ENCODE results near the gene PDGFD.

The PDGFD gene

DNA sequence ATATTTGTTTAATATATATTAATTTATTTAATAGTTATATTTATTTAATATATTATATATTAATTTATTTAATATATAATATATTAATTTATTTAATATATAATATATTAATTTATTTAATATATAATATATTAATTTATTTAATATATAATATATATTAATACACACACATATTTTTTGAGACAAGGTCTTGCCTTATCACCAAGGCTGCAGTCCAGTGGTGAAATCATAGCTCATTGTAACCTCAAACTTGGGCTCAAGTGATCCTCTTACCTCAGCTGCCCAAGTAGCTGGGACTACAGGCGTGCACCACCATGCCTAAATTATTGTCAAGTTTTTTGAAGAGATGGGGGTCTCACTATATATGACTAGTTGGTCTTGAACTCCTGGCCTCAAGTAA, 178.9 kb downstream of the PDGFD start:
- in situ Hi-C loops (cut with MboI; ENCODE audit: low pct_unique_long_range_greater_than_20kb, low sequenced_read_pairs), result no loop called here
- peak; percentile 4 for DNase-seq

DNA sequence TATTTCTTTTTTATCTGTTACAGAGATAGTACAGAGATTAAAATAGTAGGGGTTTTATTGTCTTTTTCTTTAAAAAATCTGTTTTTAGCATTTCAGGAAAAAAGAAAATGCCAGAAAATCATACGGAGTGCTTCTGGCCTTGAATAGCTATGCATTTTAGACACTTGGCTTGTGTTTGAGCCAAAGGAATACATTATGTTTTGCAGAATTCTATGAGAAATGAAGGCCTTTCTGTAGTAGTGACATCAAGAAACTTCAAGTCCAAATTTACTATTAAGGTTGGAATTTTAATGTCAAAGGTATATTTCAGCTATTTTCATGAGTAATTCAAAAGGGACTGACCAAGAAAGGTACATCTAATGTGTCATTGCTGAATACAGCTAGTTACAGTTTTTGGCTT, 183.8 kb downstream of the PDGFD start:
- no peak for DNase-seq
- in situ Hi-C loops (cut with MboI; ENCODE audit: low pct_unique_long_range_greater_than_20kb, low sequenced_read_pairs), result no loop called here

DNA sequence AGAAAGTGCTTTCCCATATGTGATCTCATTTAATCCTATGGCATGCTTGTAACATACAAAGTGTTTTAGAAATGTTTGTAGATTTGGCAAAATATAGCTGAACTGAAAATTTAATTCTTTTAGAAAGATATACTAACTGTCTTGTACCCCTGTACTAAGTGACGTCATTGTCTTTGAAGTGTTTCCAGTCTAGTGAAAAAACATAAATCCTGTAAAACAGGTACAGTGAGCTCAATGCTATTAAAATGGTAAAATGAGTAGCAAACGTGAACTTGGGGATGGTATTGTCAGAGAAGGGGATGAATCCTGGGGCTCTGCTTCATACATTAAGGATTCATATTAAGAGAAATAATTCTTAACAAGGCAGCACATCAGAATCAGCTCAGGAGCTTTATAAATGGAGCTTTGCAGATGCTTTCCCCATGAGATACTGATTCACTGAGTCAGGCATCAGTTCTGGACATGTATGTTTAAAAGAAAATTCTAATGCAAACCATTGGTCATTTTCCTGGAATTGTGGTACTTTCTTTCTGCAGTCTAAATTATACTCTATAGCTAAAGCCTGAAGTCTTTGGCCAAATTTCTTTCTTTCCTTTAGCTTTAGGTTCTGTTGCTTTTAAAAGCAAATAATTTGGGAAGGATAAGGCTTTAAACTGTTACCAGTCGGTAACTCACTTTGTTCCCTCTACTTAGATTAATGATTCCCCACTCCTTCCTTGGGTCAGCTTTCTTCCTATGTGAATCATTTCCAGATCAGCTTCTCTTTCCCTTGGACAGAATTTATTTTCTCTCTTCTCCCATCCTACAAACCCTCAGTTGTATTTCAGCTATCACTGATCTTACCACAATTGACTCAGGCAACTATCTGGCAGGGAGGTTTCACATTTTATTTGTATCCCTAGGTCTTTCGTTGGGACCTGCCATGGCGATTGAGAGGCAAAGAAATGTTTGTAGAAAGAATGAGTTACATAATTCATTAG, 185.0 kb downstream of the PDGFD start:
- in situ Hi-C loops (cut with MboI; ENCODE audit: low pct_unique_long_range_greater_than_20kb, low sequenced_read_pairs), result no loop called here
- DNase-seq, result no peak

DNA sequence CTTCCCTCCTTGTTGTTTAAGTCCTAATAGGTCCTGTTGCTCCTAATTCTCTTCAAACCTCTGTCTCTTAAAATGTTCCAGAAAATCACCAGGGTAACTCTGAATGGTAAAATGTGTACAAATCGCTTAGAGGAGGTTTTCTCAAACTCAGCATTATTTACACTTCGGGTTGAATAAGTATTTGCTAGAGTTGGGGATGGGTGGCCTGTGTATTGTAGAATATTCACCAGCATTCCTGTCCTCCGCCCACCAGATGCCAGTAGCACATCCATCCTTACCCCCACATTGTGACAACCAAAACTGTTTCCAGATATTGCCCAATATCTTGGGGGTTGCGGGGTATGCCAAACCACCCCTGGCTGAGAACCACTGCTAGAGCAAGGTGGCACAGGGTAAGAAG, 191.9 kb downstream of the PDGFD start:
- in situ Hi-C loops (cut with MboI; ENCODE audit: low pct_unique_long_range_greater_than_20kb, low sequenced_read_pairs), result no loop called here
- no peak for DNase-seq

DNA sequence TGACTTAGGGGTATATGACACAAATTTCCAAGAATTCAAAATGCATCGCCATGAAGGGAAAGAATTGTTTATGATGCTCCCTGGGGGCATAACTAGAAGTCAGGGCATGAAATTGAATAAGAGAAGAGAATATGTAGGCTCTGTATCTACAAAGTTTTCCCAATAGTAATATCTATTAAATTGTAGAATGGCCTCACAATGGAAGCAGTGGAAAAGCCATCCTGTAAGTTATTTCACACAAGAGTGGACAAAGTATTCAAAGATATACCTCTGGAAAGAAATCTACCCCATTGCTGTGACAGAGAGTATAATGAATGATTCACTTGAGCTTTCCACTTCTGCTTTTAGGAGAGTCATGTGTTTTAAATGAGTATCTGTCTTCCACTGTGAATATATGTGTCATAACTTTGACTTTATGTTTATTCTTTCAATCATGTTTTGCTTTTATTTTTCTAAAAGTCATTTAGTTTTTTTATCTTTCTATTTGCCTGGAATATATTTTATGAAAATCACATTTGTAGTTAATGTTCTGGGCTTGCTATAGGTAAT, 193.2 kb downstream of the PDGFD start:
- no peak for DNase-seq
- in situ Hi-C loops (cut with MboI; ENCODE audit: low pct_unique_long_range_greater_than_20kb, low sequenced_read_pairs), result no loop called here

DNA sequence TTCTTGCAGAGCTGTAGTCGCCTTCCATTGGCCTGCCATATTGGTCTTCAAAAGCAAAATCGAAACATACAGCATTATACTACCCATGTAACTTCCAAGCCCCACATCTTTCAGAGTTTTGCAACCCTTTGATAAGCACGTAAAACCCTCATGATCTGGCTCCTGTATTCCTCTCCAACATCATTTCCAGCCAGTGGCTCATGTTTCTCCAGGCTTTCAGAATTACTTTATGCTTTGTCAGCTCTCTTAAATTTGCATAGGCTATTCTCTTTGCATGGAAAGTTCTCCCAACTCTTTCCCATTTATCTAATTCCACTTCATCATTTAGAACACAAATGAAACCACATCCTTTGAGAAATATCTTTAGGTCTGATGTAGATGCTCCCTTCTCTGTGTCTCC, 195.3 kb downstream of the PDGFD start:
- in situ Hi-C loops (cut with MboI; ENCODE audit: low pct_unique_long_range_greater_than_20kb, low sequenced_read_pairs), result no loop called here
- DNase-seq, result no peak

DNA sequence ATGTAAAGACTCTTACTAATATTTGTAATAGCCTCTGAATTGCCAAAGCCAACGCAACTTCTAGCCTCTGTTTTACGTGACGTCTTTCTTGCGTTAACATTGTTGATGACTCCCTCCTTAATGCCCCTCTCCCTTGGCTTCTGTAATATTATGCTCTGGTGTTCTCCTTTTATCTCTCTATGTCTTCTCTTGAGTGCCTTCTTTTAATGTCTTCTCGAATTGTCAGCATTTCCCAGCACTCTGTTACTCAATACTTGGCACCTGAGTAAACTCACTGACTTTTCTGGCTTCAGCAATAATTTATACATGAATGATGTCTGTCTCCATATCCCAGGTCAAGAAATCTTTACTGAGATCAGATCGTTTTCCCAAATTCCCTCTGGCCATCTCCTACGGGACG, 196.0 kb downstream of the PDGFD start:
- in situ Hi-C loops (cut with MboI; ENCODE audit: low pct_unique_long_range_greater_than_20kb, low sequenced_read_pairs), result no loop called here
- DNase-seq, result no peak

DNA sequence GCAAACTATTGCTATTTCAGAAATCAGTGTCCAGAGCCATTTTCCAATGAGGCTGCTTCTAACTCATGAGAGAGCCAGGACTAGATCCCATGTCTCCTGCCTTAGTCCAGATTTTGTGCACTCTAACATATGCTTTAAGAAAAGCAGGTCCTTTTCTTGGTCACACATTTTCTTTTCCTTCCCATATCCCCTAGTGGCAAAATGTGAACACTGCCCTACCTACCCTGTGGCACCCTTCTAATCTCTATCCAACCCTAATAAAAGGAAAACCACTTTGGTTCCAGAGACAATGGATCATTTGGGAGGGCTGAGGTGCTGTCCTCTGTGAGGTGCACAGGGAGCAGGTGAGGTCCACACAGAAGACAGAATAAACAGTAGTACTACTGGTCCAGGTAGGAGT, 199.6 kb downstream of the PDGFD start:
- in situ Hi-C loops (cut with MboI; ENCODE audit: low pct_unique_long_range_greater_than_20kb, low sequenced_read_pairs), result no loop called here
- no peak for DNase-seq

DNA sequence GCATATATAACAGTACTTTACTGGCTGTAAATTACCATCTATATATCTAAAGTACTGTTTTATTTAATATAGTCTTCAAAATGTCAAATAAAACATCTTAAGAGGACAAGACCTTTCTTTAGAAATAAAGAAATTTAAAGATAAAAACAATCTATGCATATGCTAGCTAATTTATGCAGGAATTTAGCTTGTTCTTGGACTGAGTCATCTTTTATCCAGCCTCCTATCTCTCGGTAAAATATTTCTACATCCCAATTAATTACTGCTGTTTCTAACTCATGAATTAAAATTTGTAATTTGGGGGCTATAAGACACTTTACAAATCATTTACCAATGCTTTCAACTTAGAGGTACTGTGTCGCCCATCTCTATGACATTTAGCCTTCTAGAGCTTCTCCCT, 200.3 kb downstream of the PDGFD start:
- in situ Hi-C loops (cut with MboI; ENCODE audit: low pct_unique_long_range_greater_than_20kb, low sequenced_read_pairs), result no loop called here
- DNase-seq, result no peak

DNA sequence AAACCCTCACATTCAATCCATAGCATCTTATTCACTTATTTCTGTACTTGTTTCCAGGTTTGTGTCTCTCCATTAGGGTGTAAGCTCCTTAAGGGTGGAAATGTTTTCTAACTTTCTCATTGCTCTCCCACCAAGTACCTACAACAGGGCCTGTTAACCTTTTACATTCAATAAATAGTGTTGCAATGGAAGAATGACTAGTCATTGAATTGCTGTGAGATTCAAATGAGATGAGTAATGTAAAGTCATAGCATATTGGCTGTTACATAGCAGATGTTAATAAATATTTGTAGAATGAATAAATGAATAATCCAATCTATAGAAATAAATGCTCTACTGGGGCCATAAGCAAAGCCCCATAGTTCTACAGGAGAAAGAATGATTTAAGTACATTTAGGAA, 202.9 kb downstream of the PDGFD start:
- no peak for DNase-seq
- in situ Hi-C loops (cut with MboI; ENCODE audit: low pct_unique_long_range_greater_than_20kb, low sequenced_read_pairs), result no loop called here

DNA sequence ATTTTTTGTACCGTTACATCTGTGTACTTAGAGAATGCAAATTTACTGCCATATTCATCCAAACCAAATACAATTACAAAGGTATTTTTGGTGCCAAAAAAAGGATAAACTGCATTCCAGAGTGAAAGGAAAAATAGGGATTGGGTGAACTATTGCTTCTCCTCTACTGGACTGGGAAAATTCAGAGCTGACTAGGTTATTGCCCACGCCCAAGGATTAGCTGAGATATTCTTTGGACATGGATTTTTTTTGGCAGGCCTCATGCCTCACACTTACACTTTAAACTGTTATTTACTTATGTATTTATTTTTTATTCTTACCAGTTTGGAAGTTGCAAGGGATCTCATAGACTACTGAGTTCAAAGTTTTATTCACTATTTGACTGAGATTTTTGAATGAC, 203.8 kb downstream of the PDGFD start:
- no peak for DNase-seq
- in situ Hi-C loops (cut with MboI; ENCODE audit: low pct_unique_long_range_greater_than_20kb, low sequenced_read_pairs), result no loop called here

DNA sequence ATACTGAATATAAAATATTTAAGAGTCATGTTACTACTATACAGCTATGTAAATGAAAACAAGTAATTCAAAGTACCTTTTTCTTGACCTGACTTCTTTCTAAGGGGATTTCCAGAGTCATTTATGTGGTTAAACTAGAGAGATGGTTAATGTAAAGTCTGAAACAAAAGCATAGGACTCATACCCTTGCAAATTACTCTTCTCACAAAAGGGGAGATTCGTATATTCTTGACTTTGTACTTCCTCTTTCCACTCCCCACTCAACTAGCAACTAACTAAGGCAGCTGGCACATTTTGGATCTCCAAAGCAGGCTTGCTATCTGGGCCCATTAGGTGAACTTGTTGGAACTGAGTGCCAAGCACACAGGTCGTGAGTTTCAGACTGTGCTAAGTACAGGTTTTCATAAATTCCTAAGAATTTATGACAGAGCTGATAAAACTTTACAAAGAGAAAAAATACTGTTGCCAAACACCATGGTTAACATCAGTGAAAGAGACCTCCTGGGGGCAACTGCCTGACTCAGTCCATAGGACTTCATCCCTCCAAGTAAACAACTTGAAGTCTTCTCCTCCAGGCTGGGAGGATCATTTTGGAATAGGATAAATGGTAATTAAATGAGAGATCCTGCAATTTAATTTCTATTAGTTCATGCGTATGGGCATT, 204.5 kb downstream of the PDGFD start:
- DNase-seq, result peak; percentile 8
- in situ Hi-C loops (cut with MboI; ENCODE audit: low pct_unique_long_range_greater_than_20kb, low sequenced_read_pairs), result no loop called here

DNA sequence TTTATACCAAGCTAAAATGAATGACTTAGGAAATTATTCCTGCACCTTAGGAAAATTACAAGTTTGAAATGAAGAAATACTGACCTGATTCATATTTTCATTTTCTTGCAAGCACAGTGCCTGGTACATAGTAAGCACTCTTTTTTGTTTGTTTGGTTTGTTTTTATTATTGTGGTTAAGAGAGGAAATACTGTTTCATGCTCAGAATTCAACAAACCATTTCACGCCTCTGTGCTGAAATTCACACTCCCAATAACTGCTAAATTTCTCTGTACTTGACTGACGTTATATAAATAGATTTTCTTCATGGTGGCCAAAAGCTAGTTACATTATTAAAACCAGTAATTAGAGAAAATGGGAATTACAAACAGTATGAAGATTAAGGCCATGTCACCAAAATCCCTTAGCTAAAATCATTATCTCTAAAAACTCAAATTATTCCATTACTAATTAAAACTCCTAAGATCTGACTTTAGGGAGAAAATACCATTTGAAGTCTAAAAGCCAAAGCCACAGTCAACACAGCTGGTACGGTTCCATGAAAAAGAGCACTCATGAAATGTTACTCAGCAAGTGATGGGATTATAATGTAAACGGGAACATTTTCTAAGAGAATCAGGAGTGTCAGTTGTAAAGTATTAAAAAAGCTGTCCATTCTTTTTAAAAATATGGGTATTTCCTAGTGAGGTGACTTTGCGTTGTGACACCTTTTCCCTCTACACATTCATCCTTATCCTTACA, 205.3 kb downstream of the PDGFD start:
- no peak for DNase-seq
- in situ Hi-C loops (cut with MboI; ENCODE audit: low pct_unique_long_range_greater_than_20kb, low sequenced_read_pairs), result no loop called here

DNA sequence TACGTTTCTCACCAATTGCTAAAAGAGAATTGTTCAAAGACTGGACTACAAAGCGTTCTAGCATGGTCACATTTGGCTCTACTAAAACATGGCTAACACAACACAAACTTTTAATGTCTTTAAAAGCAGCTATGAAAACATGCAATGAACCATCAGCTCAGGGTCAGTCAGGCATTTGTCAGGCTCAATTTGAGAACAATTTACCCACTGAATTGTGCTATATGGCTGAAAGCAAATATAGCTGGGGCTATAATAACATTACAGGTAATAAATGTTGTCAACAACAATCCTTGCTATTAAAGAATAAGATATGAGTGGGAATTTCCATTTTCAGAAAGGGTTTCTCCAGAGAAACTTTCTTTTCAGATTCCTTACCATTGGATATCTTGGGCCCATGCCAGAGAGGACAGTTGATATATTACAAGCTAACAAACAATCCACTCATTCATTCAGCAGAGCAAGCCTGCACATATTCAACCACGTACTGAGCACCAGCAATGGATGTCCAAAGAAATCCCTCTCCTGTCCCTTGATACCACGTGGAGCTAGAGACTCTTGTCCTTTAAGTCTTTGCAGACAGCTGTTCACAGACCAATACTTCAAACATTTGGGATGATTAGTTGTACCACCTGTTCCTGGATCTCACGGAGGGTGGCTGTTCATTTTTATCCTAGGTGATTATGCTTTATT, 210.0 kb downstream of the PDGFD start:
- in situ Hi-C loops (cut with MboI; ENCODE audit: low pct_unique_long_range_greater_than_20kb, low sequenced_read_pairs), result no loop called here
- no peak for DNase-seq

DNA sequence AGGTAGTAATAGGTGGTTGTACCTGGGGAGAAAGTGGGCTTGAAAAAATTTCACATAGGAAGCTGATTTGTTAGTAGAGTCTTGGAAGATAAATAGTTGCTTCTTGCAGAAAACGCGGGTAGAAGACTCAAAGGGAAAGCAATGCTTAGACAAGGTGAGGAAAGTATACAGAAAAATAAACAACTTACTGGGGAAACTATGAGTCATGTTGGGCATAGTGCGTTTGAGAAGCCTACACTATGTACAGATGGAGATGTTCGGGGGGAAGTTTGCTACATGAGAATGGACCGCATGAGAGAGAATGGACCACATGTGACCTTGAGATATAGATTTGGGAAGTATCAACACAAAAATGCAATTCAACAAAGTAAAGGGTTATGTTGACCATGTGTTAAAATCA, 214.2 kb downstream of the PDGFD start:
- DNase-seq, result no peak
- in situ Hi-C loops (cut with MboI; ENCODE audit: low pct_unique_long_range_greater_than_20kb, low sequenced_read_pairs), result no loop called here

DNA sequence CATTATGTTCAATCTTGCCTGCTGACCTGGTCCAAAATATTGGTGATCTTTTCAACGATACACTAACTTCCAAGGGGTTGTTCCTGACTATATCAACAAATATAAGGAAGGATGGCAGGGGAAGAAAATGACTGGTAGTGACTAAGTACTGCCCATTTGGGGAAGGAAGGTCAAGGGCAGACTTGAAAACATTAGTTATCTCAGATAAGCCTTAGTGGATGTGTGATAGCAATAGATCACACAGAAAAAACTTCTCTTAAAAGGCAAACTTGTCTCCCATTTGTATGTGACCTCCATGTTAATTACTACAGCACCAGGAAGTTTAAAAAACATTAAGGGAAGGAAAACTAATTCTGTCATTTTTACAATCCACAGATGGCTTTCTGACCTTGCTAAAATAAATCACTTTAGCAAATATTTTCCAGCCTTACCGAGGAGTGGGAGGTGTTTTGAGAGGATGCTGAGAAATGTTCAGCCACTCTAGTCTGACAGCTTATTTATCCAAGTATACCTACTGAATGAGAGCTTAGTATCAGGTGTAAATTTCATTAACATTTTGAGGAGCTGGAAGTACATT, 215.7 kb downstream of the PDGFD start:
- no peak for DNase-seq
- in situ Hi-C loops (cut with MboI; ENCODE audit: low pct_unique_long_range_greater_than_20kb, low sequenced_read_pairs), result no loop called here

DNA sequence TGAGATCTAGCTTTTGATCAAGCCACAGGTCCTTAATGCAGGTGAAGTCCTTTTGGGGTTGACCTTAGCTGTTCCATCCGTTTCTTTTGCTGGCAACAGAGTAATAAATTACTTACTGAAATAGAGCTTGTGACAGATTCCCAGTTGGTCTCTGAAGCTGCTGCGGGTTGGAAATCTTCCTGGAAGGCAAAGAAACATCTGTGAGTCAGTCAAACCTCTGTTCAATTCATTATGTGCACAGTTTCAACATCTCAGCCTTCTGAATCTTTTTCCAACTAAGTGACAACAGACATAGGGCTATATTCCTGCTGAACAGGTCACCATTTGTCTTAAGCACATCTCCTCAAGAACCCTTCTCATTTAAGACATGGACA, 216.4 kb downstream of the PDGFD start:
- in situ Hi-C loops (cut with MboI; ENCODE audit: low pct_unique_long_range_greater_than_20kb, low sequenced_read_pairs), result no loop called here
- no peak for DNase-seq

DNA sequence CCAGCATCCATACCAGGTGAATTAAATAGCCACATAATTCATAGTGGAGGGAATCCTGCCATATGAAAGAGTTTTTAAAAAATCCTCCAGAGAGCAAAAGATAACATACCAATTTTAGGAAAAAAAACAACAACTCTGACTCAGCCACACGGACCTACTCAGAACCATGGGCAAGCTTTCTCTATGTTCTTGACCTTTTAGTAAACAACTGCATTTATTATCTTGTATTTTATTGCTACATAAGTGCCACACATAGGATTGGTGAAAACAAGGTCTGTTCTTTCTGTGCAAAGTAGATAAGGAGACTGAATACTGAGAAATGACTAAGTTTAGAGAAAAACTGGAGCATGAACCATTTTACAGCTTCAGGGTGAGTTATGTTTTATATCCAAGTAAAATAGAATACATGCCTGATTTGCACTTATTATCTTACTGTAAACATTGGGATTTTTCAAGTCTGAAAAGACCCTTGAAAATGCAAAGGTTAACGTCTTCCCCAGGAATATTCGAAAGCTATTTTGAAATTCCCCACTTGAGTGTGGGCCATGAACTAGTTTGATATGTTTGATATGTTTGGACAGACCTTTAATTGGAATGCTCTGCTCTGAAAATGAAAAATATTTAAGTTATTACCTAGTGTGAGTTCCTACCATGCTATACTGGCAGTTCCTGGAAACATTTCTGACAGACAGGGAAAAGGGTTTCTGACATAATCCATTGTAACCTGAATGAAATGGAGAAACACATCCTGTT, 217.0 kb downstream of the PDGFD start:
- in situ Hi-C loops (cut with MboI; ENCODE audit: low pct_unique_long_range_greater_than_20kb, low sequenced_read_pairs), result no loop called here
- no peak for DNase-seq

All from KBM-7 (cell line).